AG04450 (cell line): ENCODE results near the gene TNKS1BP1. TPM values are rescaled to one million over a fixed set of nuclear protein-coding genes. Genes with fewer than 3 reads are reported as not detected.

ENCODE experiments used
- CTCF ChIA-PET: fragments of 300-600, 350-600 bp; formaldehyde crosslinking; extraction: SDS; loops from one replicate; lab custom pipeline; 2022; ENCODE audit warnings: antibody characterized with exemption, inconsistent platforms; lab: Charles Lee
- POLR2A ChIA-PET: fragments of 350-600 bp; formaldehyde crosslinking; extraction: SDS; loops from one replicate; lab custom pipeline; 2021; ENCODE audit warnings: antibody characterized with exemption, inconsistent platforms; lab: Yijun Ruan, JAX
- DNase-seq: peaks from one replicate; pipeline ENCODE4 v3.0.0-alpha.2; 2011; ENCODE audit warnings: low read depth, low spot score
- H3K27ac ChIP-seq: one replicate; pipeline ENCODE4 v1.5.1; 2012; ENCODE audit warnings: low read depth, low read length, control low read depth
- H3K27me3 ChIP-seq: one replicate; pipeline ENCODE4 v1.6.0; 2012; ENCODE audit warnings: low read length; ENCODE audit not compliant: control insufficient read depth, insufficient read depth
- H3K4me3 ChIP-seq: 2 replicates; pipeline ENCODE4 v1.5.1; 2011; ENCODE audit warnings: mild to moderate bottlenecking, low read depth, low read length, control low read depth
- H3K9me3 ChIP-seq: 2 replicates; pipeline ENCODE4 v1.5.1; 2012; ENCODE audit warnings: low read length; ENCODE audit not compliant: control insufficient read depth, insufficient read depth
- CTCF ChIP-seq: IDR thresholded peaks from 2 replicates; pipeline ENCODE4 v1.5.1; 2011; ENCODE audit warnings: low read depth, low read length, control low read depth, inconsistent platforms
- polyA plus RNA-seq: library from polyadenylated mRNA; depleted of rRNA; stranded (reverse); fragments of >200 nt; gene quantifications from 2 replicates; pipeline ENCODE4 v1.2.3, GENCODE V29; 2011

The TNKS1BP1 gene
- polyA plus RNA-seq, 1 experiment, result 59.4 TPM

DNA sequence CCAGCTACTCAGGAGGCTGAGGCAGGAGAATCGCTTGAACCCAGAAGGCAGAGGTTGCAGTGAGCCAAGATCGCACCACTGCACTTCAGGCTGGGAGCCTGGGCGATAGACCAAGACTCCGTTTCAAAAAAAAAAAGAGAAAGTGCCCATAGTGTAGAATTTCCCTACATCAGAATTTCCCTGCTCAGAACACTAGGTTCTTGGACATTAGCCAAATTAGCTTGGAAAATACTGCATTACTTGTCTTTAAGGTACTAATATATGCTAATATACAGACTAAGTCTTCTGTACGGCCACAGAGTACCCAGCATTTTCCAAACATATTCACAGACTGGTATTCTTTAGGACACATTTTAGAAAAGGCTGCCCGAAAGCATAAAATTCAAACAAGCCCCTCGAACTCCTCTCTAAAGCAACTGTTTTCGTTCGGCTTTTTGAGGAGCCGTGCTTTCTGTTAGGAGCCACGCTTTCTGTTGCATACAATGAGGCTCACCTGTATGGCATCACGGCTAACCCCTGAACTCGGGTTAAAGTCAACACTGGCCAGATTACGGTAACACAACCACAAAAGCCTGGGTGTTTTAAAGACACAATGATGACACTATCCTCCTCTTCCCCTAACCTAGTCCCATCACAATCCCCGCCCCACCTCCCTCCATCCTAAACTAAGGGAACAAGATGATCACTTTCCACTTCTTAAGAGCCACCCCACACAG is 18.4 kb downstream of the TNKS1BP1 start:
- H3K9me3 ChIP-seq, result no peaks in the 10 kb centered on the region; the same call in 1 of the 2 replicates
- CTCF ChIA-PET, result interaction anchor here (1.0 kb wide), 1 partner anchor 28 kb away, joined by 5 read pairs; no protein-coding TSS in a partner anchor
- TF ChIP-seq CTCF, result no peak
- no peaks in the 10 kb centered on the region for H3K27me3 ChIP-seq
- DNase-seq, result no peak
- no peak overlapping the region for H3K27ac ChIP-seq
- no peak overlapping the region for H3K4me3 ChIP-seq
- POLR2A ChIA-PET, result interaction anchor here (0.6 kb wide), 1 partner anchor 17 kb away, joined by 3 read pairs; no protein-coding TSS in a partner anchor

GRCh38 chr11:57305523-57305922 is 19.2 kb downstream of the TNKS1BP1 start:
- Histone ChIP-seq H3K4me3 (no peak overlapping the region), H3K27me3 (no peaks in the 10 kb centered on the region), H3K9me3 (peaks cover 4% of the 10 kb centered on the region), H3K27ac (no peak overlapping the region)
- CTCF ChIA-PET, result interaction anchor here (1.0 kb wide), 1 partner anchor 27 kb away, joined by 5 read pairs; no protein-coding TSS in a partner anchor
- POLR2A ChIA-PET, result interaction anchor here (1.3 kb wide), 1 partner anchor 10 kb away, joined by 3 read pairs; no protein-coding TSS in a partner anchor
- DNase-seq, result no peak
- TF ChIP-seq CTCF, result no peak

- TF ChIP-seq CTCF, result no peak
- Histone ChIP-seq H3K9me3 (peaks cover 16% of the 10 kb centered on the region), H3K27ac (no peak overlapping the region), H3K27me3 (no peaks in the 10 kb centered on the region), H3K4me3 (no peak overlapping the region)
- no peak for DNase-seq
- ChIA-PET POLR2A (interaction anchor here (1.3 kb wide), 2 partner anchors 9 to 10 kb away, joined by 3 to 7 read pairs; no protein-coding TSS in a partner anchor), CTCF (no interaction called here)
Measured at GRCh38 chr11:57303990-57304579, 20.7 kb downstream of the TNKS1BP1 start.

GRCh38 chr11:57303280-57303989 is 21.3 kb downstream of the TNKS1BP1 start:
- no peaks in the 10 kb centered on the region for H3K27me3 ChIP-seq
- H3K27ac ChIP-seq, result no peak overlapping the region
- DNase-seq, result no peak
- ChIA-PET POLR2A (interaction anchor here (1.2 to 1.3 kb wide), 2 partner anchors 9 to 10 kb away, joined by 5 to 7 read pairs; no protein-coding TSS in a partner anchor), CTCF (interaction anchor here (0.6 kb wide), 1 partner anchor 12 kb away, joined by 3 read pairs; no protein-coding TSS in a partner anchor)
- peaks cover 16% of the 10 kb centered on the region for H3K9me3 ChIP-seq
- no peak for TF ChIP-seq CTCF
- H3K4me3 ChIP-seq, result no peak overlapping the region
